HCT116 (cell line): Measurements from ENCODE around the gene IGFBP2. TPM values are rescaled to one million over a fixed set of nuclear protein-coding genes. Genes with fewer than 3 reads are reported as not detected.
A peak's percentile ranks its signal among the peaks of the same experiment; 100 is the strongest.

Experiments used
- ATAC-seq: fragments of 200-7000 bp; cut with Tn5 transposase; 2 replicates; pipeline ENCODE4 v1.9.1; 2020; ENCODE audit warnings: mild to moderate bottlenecking, moderate library complexity
- BruUV-seq: library from RNA; stranded (reverse); fragments of 400-500 nt; replicated peaks from 2 replicates; lab custom pipeline; 2021; lab: Mats Ljungman, UMichigan
- CTCF ChIA-PET: fragments of 300-600 bp; sonication (Branson Sonifier 250); formaldehyde crosslinking; loops from one replicate; lab custom pipeline; 2021; ENCODE audit warnings: antibody characterized with exemption; lab: Charles Lee
- POLR2A ChIA-PET: fragments of 300-600, 350-600 bp; sonication (Branson Sonifier 250); formaldehyde crosslinking; loops from one replicate; lab custom pipeline; 2021; ENCODE audit warnings: antibody characterized with exemption; lab: Charles Lee
- RAD21 ChIA-PET, 2 experiments: fragments of 300-600 bp; sonication (Branson Sonifier 250); formaldehyde crosslinking; loops; one replicate each; lab custom pipeline; 2023; ENCODE audit warnings: low total read pairs in 2 of 2; ENCODE audit not compliant: uncharacterized antibody in 2 of 2, unreplicated experiment in 2 of 2, low non-redundant PET in 1 of 2; lab: Charles Lee
- DNase-seq: peaks from one replicate; pipeline ENCODE4 v3.0.0-alpha.2; 2010; ENCODE audit warnings: low read depth, low spot score
- H2AFZ ChIP-seq: fragments of 200-600 bp; shearing (Covaris generic), sonication (generic); 2 replicates; pipeline ENCODE4 v1.6.1; 2017; ENCODE audit warnings: low read depth, mixed run types, mixed read lengths, antibody characterized with exemption, low read length; ENCODE audit not compliant: poor library complexity, severe bottlenecking
- H3K27ac ChIP-seq: 2 replicates; pipeline ENCODE4 v1.5.1; 2012; ENCODE audit warnings: low read depth, low read length
- H3K27me3 ChIP-seq: fragments of 200-600 bp; sonication (generic); 2 replicates; pipeline ENCODE4 v1.6.1; 2016; ENCODE audit warnings: mixed run types, low read length, mixed read lengths; ENCODE audit not compliant: insufficient read depth
- H3K36me3 ChIP-seq, 2 experiments: fragments of 200-500 bp in 1 of 2; fragments of 200-600 bp in 1 of 2; sonication (Bioruptor generic) in 1 of 2; sonication (generic) in 1 of 2; 2 replicates each; pipeline versions ENCODE4 v1.5.1 to v1.6.1; 2014 to 2016; ENCODE audit warnings: low read length in 2 of 2, inconsistent platforms in 1 of 2, mixed read lengths in 1 of 2, mixed run types in 1 of 2; ENCODE audit not compliant: insufficient read depth in 2 of 2, control insufficient read depth in 1 of 2
- H3K4me1 ChIP-seq, 2 experiments: fragments of 200-600 bp in 1 of 2; sonication (generic) in 1 of 2; 2 replicates each; pipeline versions ENCODE4 v1.5.1 to v1.6.1; 2012 to 2017; ENCODE audit warnings: low read length in 2 of 2, inconsistent platforms in 1 of 2, mild to moderate bottlenecking in 1 of 2, mixed read lengths in 1 of 2, mixed run types in 1 of 2, moderate library complexity in 1 of 2; ENCODE audit not compliant: insufficient read depth in 2 of 2, control insufficient read depth in 1 of 2
- H3K4me2 ChIP-seq: fragments of 200-600 bp; sonication (generic); 2 replicates; pipeline ENCODE4 v1.6.1; 2017; ENCODE audit warnings: mixed run types, low read length, mixed read lengths
- H3K4me3 ChIP-seq, 2 experiments: fragments of 200-600 bp in 1 of 2; sonication (generic) in 1 of 2; replicated peaks in 1 of 2; 2 replicates each; pipeline ENCODE4 v1.5.1; 2011 to 2016; ENCODE audit warnings: low read length in 2 of 2, control low read depth in 1 of 2, low read depth in 1 of 2, mild to moderate bottlenecking in 1 of 2, mixed read lengths in 1 of 2, mixed run types in 1 of 2
- H3K79me2 ChIP-seq: fragments of 200-600 bp; sonication (generic); 2 replicates; pipeline ENCODE4 v1.6.1; 2017; ENCODE audit warnings: mild to moderate bottlenecking, mixed run types, low read length, moderate library complexity, mixed read lengths; ENCODE audit not compliant: insufficient read depth
- H3K9ac ChIP-seq: fragments of 200-600 bp; sonication (generic); 2 replicates; pipeline ENCODE4 v1.6.1; 2016; ENCODE audit warnings: low read length, mixed read lengths
- H3K9me2 ChIP-seq: fragments of 200-600 bp; sonication (generic), shearing (Covaris generic); 2 replicates; pipeline ENCODE4 v1.6.1; 2017; ENCODE audit warnings: mixed run types, mild to moderate bottlenecking, moderate library complexity; ENCODE audit not compliant: insufficient read depth
- H3K9me3 ChIP-seq, 2 experiments: fragments of 200-500 bp in 1 of 2; fragments of 200-600 bp in 1 of 2; sonication (Bioruptor generic) in 1 of 2; sonication (generic) in 1 of 2; 2 replicates each; pipeline ENCODE4 v1.6.1; 2014 to 2017; ENCODE audit warnings: low read length in 2 of 2, mixed read lengths in 2 of 2, inconsistent platforms in 1 of 2, low read depth in 1 of 2, mild to moderate bottlenecking in 1 of 2, mixed run types in 1 of 2, moderate library complexity in 1 of 2; ENCODE audit not compliant: control insufficient read depth in 1 of 2, insufficient read depth in 1 of 2
- H4K20me1 ChIP-seq: fragments of 200-600 bp; sonication (generic), shearing (Covaris generic); 2 replicates; pipeline ENCODE4 v1.6.1; 2017; ENCODE audit warnings: mixed run types, mild to moderate bottlenecking, moderate library complexity; ENCODE audit not compliant: insufficient read depth
- CBX3 ChIP-seq: IDR thresholded peaks from 2 replicates; pipeline ENCODE4 v1.6.1; 2012; ENCODE audit warnings: low read depth
- CEBPB ChIP-seq: IDR thresholded peaks from 2 replicates; pipeline ENCODE4 v1.6.1; 2012; ENCODE audit warnings: low read depth
- EZH2 ChIP-seq: fragments of 200-600 bp; sonication (generic); IDR thresholded peaks from 2 replicates; pipeline ENCODE4 v1.6.1; 2017; ENCODE audit warnings: antibody characterized with exemption, mixed run types
- FOSL1 ChIP-seq: IDR thresholded peaks from 2 replicates; pipeline ENCODE4 v1.6.1; 2012; ENCODE audit warnings: low read depth
- JUND ChIP-seq: IDR thresholded peaks from 2 replicates; pipeline ENCODE4 v1.6.1; 2012
- MAX ChIP-seq: IDR thresholded peaks from 2 replicates; pipeline ENCODE4 v1.6.1; 2012
- POLR2A ChIP-seq: IDR thresholded peaks from 2 replicates; pipeline ENCODE4 v1.7.0; 2011; ENCODE audit warnings: borderline replicate concordance; ENCODE audit not compliant: insufficient read depth, insufficient read length; ENCODE audit errors: extremely low read depth
- RAD21 ChIP-seq: IDR thresholded peaks from 2 replicates; pipeline ENCODE4 v1.6.1; 2012; ENCODE audit warnings: low read depth, mild to moderate bottlenecking
- SIN3A ChIP-seq: IDR thresholded peaks from 2 replicates; pipeline ENCODE4 v1.6.1; 2012; ENCODE audit warnings: low read depth
- SP1 ChIP-seq: IDR thresholded peaks from 2 replicates; pipeline ENCODE4 v1.6.1; 2012; ENCODE audit warnings: low read depth
- intact Hi-C: fragments of 100-400 bp; cut with micrococcal nuclease; formaldehyde crosslinking; loops from 2 replicates; pipeline ENCODE4 v1.10.0; 2022
- total RNA-seq: library from RNA; stranded (reverse); gene quantifications from one replicate; pipeline ENCODE4 v1.2.1, GENCODE V29; 2021; ENCODE audit not compliant: unreplicated experiment
- TF ChIP-seq, protein P1 (sequence below): IDR thresholded peaks from 2 replicates; pipeline ENCODE4 v1.6.1; 2012
- TF ChIP-seq, protein P2 (sequence below), 3 experiments: fragments of 200-600 bp in 1 of 3; sonication (generic) in 1 of 3; IDR thresholded peaks in 2 of 3; conservative IDR thresholded peaks in 1 of 3; 2 replicates each; pipeline ENCODE4 v1.5.1; 2012 to 2017; ENCODE audit warnings: low read depth in 2 of 3, low read length in 2 of 3, antibody characterized with exemption in 1 of 3, borderline replicate concordance in 1 of 3, control low read depth in 1 of 3, mild to moderate bottlenecking in 1 of 3, mixed read lengths in 1 of 3, mixed run types in 1 of 3, moderate library complexity in 1 of 3; ENCODE audit not compliant: insufficient read depth in 1 of 3

Gene IGFBP2
- total RNA-seq, 1 experiment from 2014 or later: 143 TPM

DNA sequence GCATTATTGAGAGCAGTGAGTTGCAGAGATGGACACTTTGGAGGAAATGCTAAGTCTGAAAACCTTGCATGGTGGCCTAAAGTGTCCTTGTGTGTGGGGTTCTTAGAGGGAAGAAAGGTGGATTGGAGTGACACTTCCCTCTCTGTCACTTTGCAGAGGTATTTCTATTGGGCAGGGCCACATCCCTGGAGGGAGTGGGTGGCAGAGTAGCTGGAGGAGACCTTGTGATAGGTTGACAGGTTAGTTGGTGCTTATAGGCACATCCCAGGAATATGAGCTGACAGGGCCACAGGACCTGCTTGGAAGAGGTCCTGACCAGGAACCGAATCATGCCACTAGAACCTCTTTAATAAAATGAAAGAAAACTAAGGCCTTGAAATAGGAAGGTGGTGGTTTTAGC lies 63.1 kb downstream of the IGFBP2 start:
- Histone ChIP-seq H3K27me3 (peaks cover 22% of the 10 kb centered on the region; the same call in 1 of the 2 replicates), H3K9ac (no peak overlapping the region), H3K9me2 (no peaks in the 10 kb centered on the region), H3K4me1 (peaks cover 20 to 52% of the 10 kb centered on the region in 2 experiments), H3K9me3 (no peaks in the 10 kb centered on the region), H3K4me2 (peak overlapping the region; percentile 22; the same call in 1 of the 2 replicates), H3K36me3 (no peaks in the 10 kb centered on the region), H3K4me3 (no peak overlapping the region), H3K79me2 (no peaks in the 10 kb centered on the region), H3K27ac (no peak overlapping the region), H2AFZ (peak overlapping the region; percentile 60), H4K20me1 (no peaks in the 10 kb centered on the region)
- ChIA-PET CTCF (interaction anchor here (1.0 to 2.8 kb wide), 6 partner anchors 9 to 815 kb away, joined by 3 to 18 read pairs (median 4); no protein-coding TSS in a partner anchor), POLR2A (no interaction called here), RAD21 (no interaction called here)
- intact Hi-C loops: loop anchor here (1.0 to 5.0 kb wide), 5 partner anchors 446 to 1016 kb away; no protein-coding TSS in a partner anchor
- TF ChIP-seq POLR2A (no peak), CBX3 (no peak), SIN3A (no peak), FOSL1 (no peak), CEBPB (no peak), EZH2 (no peak)
- TF ChIP-seq, protein P1, sequence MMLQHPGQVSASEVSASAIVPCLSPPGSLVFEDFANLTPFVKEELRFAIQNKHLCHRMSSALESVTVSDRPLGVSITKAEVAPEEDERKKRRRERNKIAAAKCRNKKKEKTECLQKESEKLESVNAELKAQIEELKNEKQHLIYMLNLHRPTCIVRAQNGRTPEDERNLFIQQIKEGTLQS: no peak
- ATAC-seq: no peak
- no TSS peak for BruUV-seq
- DNase-seq: no peak

DNA sequence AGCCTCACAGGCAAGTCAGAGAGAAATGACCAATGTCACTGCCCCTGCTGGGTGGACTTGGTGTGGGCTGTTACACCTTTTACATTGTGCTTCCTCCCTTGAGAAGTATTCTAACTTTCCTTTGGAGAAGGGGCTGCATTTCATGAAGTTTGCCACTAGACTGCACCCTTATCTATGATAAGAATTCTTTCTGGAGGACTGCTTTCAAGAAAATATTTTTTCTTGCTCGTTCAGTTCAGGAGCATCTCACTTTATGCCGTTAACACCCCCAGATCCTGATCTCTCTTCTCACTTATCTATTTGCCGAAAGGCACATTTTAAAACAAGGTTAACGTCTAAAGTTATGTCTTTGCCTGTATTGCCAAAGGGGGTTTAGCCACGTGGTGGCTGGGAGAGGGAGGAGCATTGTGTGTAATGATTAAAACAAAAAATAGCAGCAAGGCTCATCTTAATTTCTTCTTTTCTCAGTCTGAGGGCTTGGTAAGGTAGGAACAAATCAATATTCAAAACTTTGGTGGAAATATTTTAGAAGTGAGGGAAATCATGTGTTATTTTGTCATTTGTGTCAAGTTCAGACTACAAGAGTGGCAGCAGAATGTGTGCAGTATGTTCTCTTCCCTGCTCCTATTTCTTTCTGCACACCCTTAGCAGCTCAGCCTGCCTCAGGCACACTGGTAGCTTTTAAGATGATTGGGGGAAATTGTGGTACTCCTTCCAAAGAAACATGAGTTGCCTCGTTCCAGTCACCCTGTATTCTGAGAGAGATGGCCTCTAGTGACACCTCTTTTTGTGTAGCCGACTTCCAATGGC lies 63.7 kb downstream of the IGFBP2 start:
- no peaks in the 10 kb centered on the region for H3K79me2 ChIP-seq
- no peak overlapping the region for H3K4me3 ChIP-seq
- peak overlapping the region; percentile 22; the same call in 1 of the 2 replicates for H3K4me2 ChIP-seq
- H2AFZ ChIP-seq: peak overlapping the region; percentile 60
- H3K27ac ChIP-seq: no peak overlapping the region
- no peaks in the 10 kb centered on the region for H3K9me2 ChIP-seq
- no peaks in the 10 kb centered on the region for H3K9me3 ChIP-seq
- BruUV-seq: no TSS peak
- TF ChIP-seq RAD21 (peak; percentile 70), SP1 (no peak), MAX (peak; percentile 44; the same call in 1 of the 2 replicates), JUND (no peak), EZH2 (no peak), SIN3A (no peak), CEBPB (0 out of 2 replicates have a peak, but pooled peaks have one; percentile 20)
- TF ChIP-seq, protein P2, sequence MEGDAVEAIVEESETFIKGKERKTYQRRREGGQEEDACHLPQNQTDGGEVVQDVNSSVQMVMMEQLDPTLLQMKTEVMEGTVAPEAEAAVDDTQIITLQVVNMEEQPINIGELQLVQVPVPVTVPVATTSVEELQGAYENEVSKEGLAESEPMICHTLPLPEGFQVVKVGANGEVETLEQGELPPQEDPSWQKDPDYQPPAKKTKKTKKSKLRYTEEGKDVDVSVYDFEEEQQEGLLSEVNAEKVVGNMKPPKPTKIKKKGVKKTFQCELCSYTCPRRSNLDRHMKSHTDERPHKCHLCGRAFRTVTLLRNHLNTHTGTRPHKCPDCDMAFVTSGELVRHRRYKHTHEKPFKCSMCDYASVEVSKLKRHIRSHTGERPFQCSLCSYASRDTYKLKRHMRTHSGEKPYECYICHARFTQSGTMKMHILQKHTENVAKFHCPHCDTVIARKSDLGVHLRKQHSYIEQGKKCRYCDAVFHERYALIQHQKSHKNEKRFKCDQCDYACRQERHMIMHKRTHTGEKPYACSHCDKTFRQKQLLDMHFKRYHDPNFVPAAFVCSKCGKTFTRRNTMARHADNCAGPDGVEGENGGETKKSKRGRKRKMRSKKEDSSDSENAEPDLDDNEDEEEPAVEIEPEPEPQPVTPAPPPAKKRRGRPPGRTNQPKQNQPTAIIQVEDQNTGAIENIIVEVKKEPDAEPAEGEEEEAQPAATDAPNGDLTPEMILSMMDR (IDR thresholded peaks at IDR 0.05 in 2 of 3, conservative IDR thresholded peaks at IDR 0.05 in 1 of 3; ENCODE audit: borderline replicate concordance in 1 of 3, insufficient read depth in 1 of 3, low read depth in 2 of 3, low read length in 2 of 3): peak; percentile 52 to 70 (median 69)
- TF ChIP-seq, protein P1: no peak
- RAD21 ChIA-PET: no interaction called here
- no peak overlapping the region for H3K9ac ChIP-seq
- POLR2A ChIA-PET: no interaction called here
- ATAC-seq (peak; percentile 50), DNase-seq (peak; percentile 48)
- peaks cover 20 to 47% of the 10 kb centered on the region in 2 experiments for H3K4me1 ChIP-seq
- intact Hi-C loops: loop anchor here (1.0 to 5.0 kb wide), 5 partner anchors 445 to 1015 kb away; no protein-coding TSS in a partner anchor
- H4K20me1 ChIP-seq: no peaks in the 10 kb centered on the region
- H3K27me3 ChIP-seq: peaks cover 22% of the 10 kb centered on the region; the same call in 1 of the 2 replicates
- H3K36me3 ChIP-seq: no peaks in the 10 kb centered on the region
- CTCF ChIA-PET: interaction anchor here (1.0 to 2.8 kb wide), 6 partner anchors 10 to 814 kb away, joined by 3 to 18 read pairs (median 4); no protein-coding TSS in a partner anchor
